ENCODE data around the gene TMEM123. TPM values are rescaled to one million over a fixed set of nuclear protein-coding genes. Genes with fewer than 3 reads are reported as not detected.

The TMEM123 gene
- total and polyA plus RNA-seq, 2 donors (not counting 3 experiments of a cell fraction or from before 2014, with no cell fraction given), result 201 to 257 TPM

DNA sequence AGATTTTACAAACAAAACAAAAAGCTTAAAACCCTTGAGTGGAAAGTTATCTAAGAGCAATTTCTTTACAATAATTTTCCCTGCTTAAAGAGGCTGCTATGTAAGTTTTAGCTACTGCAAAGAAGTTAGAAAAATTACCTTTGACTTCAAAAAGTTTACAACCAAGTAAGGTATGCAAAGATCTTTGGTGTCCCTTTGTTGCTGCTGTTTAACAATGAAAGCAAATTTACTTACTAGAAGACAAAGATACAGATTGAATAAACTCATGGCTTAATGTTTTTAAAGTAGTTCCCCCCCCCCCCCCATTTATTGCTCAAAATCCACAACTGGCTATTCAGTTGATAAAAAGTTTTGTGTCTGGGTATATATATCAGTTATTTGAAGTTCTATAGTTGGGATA is 26.0 kb downstream of the TMEM123 start:
- Histone ChIP-seq H3K79me2 (ENCODE audit: control insufficient read depth, insufficient read depth, low read length) (peaks cover 76% of the 10 kb centered on the region), H4K20me1 (replicated peaks; ENCODE audit: control insufficient read depth, extremely low read depth, insufficient read depth, low read length) (no peaks in the 10 kb centered on the region), H3K4me1 (ENCODE audit: control insufficient read depth, extremely low read depth, insufficient read depth, low read length) (no peaks in the 10 kb centered on the region), H3K4me3 (replicated peaks in 1 of 3; ENCODE audit: insufficient read depth in 1 of 3, low read depth in 1 of 3, low read length in 3 of 3) (no peak overlapping the region), H3K27ac (ENCODE audit: insufficient read depth, low read depth, low read length) (no peak overlapping the region), H3K27me3 (ENCODE audit: control insufficient read depth in 2 of 2, insufficient read depth in 2 of 2, low read length in 2 of 2) (no peaks in the 10 kb centered on the region), H3K9me1 (replicated peaks; ENCODE audit: control insufficient read depth, extremely low read depth, insufficient read depth, low read length) (no peaks in the 10 kb centered on the region), H3K36me3 (ENCODE audit: control insufficient read depth in 2 of 2, extremely low read depth in 1 of 2, insufficient read depth in 2 of 2, low read length in 2 of 2) (no peaks in the 10 kb centered on the region), H3K9ac (replicated peaks; ENCODE audit: extremely low read depth, insufficient read depth, low read length) (no peak overlapping the region), H3K9me3 (replicated peaks; ENCODE audit: control insufficient read depth, insufficient read depth, low read length) (no peaks in the 10 kb centered on the region), H2AFZ (ENCODE audit: low read depth, low read length) (no peak overlapping the region), H3K4me2 (ENCODE audit: insufficient read depth, low read length) (no peak overlapping the region)
- dilution Hi-C loops (cut with MboI; ENCODE audit: extremely low pct_ligation_motif_present, low sequenced_read_pairs), result no loop called here
- intact Hi-C loops (cut with micrococcal nuclease), result no loop called here
- FAIRE-seq (no peak), DNase-seq (ENCODE audit: low read depth, low spot score) (no peak)
- TF ChIP-seq POLR2A (IDR thresholded peaks at IDR 0.05; ENCODE audit: low read depth, low read length) (no peak), FOS (IDR thresholded peaks at IDR 0.05; ENCODE audit: borderline replicate concordance, insufficient read depth, low read length) (no peak), MYC (IDR thresholded peaks at IDR 0.05; ENCODE audit: low read depth, low read length) (no peak), MAX (IDR thresholded peaks at IDR 0.05; ENCODE audit: insufficient read depth, insufficient read length) (no peak), POLR2AphosphoS5 (IDR thresholded peaks at IDR 0.05; ENCODE audit: insufficient read depth, low read depth, low read length) (no peak), GATA2 (IDR thresholded peaks at IDR 0.05; ENCODE audit: insufficient read depth, insufficient read length, low read depth, low read length) (no peak), EZH2 (IDR thresholded peaks at IDR 0.05; ENCODE audit: borderline replicate concordance, low read depth, low read length, severe bottlenecking) (no peak), JUN (IDR thresholded peaks at IDR 0.05; ENCODE audit: borderline replicate concordance, insufficient read depth, insufficient read length, low read depth) (no peak)
- TF ChIP-seq, protein P1, sequence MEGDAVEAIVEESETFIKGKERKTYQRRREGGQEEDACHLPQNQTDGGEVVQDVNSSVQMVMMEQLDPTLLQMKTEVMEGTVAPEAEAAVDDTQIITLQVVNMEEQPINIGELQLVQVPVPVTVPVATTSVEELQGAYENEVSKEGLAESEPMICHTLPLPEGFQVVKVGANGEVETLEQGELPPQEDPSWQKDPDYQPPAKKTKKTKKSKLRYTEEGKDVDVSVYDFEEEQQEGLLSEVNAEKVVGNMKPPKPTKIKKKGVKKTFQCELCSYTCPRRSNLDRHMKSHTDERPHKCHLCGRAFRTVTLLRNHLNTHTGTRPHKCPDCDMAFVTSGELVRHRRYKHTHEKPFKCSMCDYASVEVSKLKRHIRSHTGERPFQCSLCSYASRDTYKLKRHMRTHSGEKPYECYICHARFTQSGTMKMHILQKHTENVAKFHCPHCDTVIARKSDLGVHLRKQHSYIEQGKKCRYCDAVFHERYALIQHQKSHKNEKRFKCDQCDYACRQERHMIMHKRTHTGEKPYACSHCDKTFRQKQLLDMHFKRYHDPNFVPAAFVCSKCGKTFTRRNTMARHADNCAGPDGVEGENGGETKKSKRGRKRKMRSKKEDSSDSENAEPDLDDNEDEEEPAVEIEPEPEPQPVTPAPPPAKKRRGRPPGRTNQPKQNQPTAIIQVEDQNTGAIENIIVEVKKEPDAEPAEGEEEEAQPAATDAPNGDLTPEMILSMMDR (IDR thresholded peaks at IDR 0.05; ENCODE audit: extremely low read depth in 1 of 2, insufficient read depth in 1 of 2, low read depth in 1 of 2, low read length in 2 of 2), result no peak
- ChIA-PET CTCF (interaction anchor here (0.7 to 2.1 kb wide), 6 partner anchors 12 to 1866 kb away, joined by 3 to 6 read pairs (median 4); no protein-coding TSS in a partner anchor), POLR2A (interaction anchor here (0.6 kb wide), 1 partner anchor 631 kb away, joined by 4 read pairs; no protein-coding TSS in a partner anchor)
- BruUV-seq (replicated peaks), result no TSS peak
